Measurements from ENCODE around the gene SAPCD2.

Gene SAPCD2

GRCh38 chr9:137114220-137114612 lies 43.9 kb upstream of the SAPCD2 start:
- H3K79me2 ChIP-seq (ENCODE audit: insufficient read depth, low read length): no peaks in the 10 kb centered on the region
- H4K20me1 ChIP-seq (ENCODE audit: insufficient read depth, low read length): no peaks in the 10 kb centered on the region
- peak overlapping the region; percentile 86 for H3K4me3 ChIP-seq (ENCODE audit: low read depth, low read length, poor library complexity, severe bottlenecking)
- H3K9me2 ChIP-seq (ENCODE audit: low read depth, low read length): no peaks in the 10 kb centered on the region
- no peaks in the 10 kb centered on the region for H3K27me3 ChIP-seq (ENCODE audit: insufficient read depth, low read length)
- no peaks in the 10 kb centered on the region for H3K9me3 ChIP-seq (ENCODE audit: low read length)
- H3F3A ChIP-seq (ENCODE audit: insufficient read depth, low read length): no peaks in the 10 kb centered on the region
- peaks cover 39% of the 10 kb centered on the region for H3K36me3 ChIP-seq (ENCODE audit: insufficient read depth, low read length)
- H3K27ac ChIP-seq (ENCODE audit: low read depth, low read length, poor library complexity, severe bottlenecking): no peak overlapping the region
- TF ChIP-seq CTCF (IDR thresholded peaks at IDR 0.05; ENCODE audit: low read length): no peak
- TF ChIP-seq EZH2 (IDR thresholded peaks at IDR 0.05; ENCODE audit: borderline replicate concordance, low read length): no peak
- H3K4me2 ChIP-seq (ENCODE audit: low read length): peak overlapping the region; percentile 89
- H3K9ac ChIP-seq (ENCODE audit: low read length): peak overlapping the region; percentile 81
- no peak overlapping the region for H2AFZ ChIP-seq (ENCODE audit: low read length)
- peaks cover 25% of the 10 kb centered on the region for H3K4me1 ChIP-seq (ENCODE audit: insufficient read depth, low read length, severe bottlenecking)

- Histone ChIP-seq H4K20me1 (ENCODE audit: insufficient read depth, low read length) (no peaks in the 10 kb centered on the region), H3K36me3 (ENCODE audit: insufficient read depth, low read length) (peaks cover 46% of the 10 kb centered on the region), H3K79me2 (ENCODE audit: insufficient read depth, low read length) (no peaks in the 10 kb centered on the region), H2AFZ (ENCODE audit: low read length) (no peak overlapping the region), H3K9ac (ENCODE audit: low read length) (peak overlapping the region; percentile 62), H3K9me2 (ENCODE audit: low read depth, low read length) (no peaks in the 10 kb centered on the region), H3K4me3 (ENCODE audit: low read depth, low read length, poor library complexity, severe bottlenecking) (peak overlapping the region; percentile 86), H3F3A (ENCODE audit: insufficient read depth, low read length) (no peaks in the 10 kb centered on the region), H3K9me3 (ENCODE audit: low read length) (no peaks in the 10 kb centered on the region), H3K4me2 (ENCODE audit: low read length) (peak overlapping the region; percentile 79), H3K27me3 (ENCODE audit: insufficient read depth, low read length) (no peaks in the 10 kb centered on the region), H3K4me1 (ENCODE audit: insufficient read depth, low read length, severe bottlenecking) (peaks cover 19% of the 10 kb centered on the region), H3K27ac (ENCODE audit: low read depth, low read length, poor library complexity, severe bottlenecking) (no peak overlapping the region)
- TF ChIP-seq EZH2 (IDR thresholded peaks at IDR 0.05; ENCODE audit: borderline replicate concordance, low read length): no peak
- peak; percentile 24; the same call in 1 of the 2 replicates for TF ChIP-seq CTCF (IDR thresholded peaks at IDR 0.05; ENCODE audit: low read length)
Observed at GRCh38 chr9:137113385-137114159, 43.2 kb upstream of the SAPCD2 start.

GRCh38 chr9:137112564-137113384 lies 42.4 kb upstream of the SAPCD2 start:
- H3K9ac ChIP-seq (ENCODE audit: low read length): peak overlapping the region; percentile 62; the same call in 1 of the 2 replicates
- no peaks in the 10 kb centered on the region for H4K20me1 ChIP-seq (ENCODE audit: insufficient read depth, low read length)
- H3K27ac ChIP-seq (ENCODE audit: low read depth, low read length, poor library complexity, severe bottlenecking): no peak overlapping the region
- peak overlapping the region; percentile 86 for H3K4me3 ChIP-seq (ENCODE audit: low read depth, low read length, poor library complexity, severe bottlenecking)
- no peaks in the 10 kb centered on the region for H3K27me3 ChIP-seq (ENCODE audit: insufficient read depth, low read length)
- H3K9me2 ChIP-seq (ENCODE audit: low read depth, low read length): no peaks in the 10 kb centered on the region
- H3K4me1 ChIP-seq (ENCODE audit: insufficient read depth, low read length, severe bottlenecking): peaks cover 19% of the 10 kb centered on the region
- no peaks in the 10 kb centered on the region for H3K9me3 ChIP-seq (ENCODE audit: low read length)
- no peak overlapping the region for H2AFZ ChIP-seq (ENCODE audit: low read length)
- TF ChIP-seq EZH2 (IDR thresholded peaks at IDR 0.05; ENCODE audit: borderline replicate concordance, low read length): no peak
- no peak for TF ChIP-seq CTCF (IDR thresholded peaks at IDR 0.05; ENCODE audit: low read length)
- peak overlapping the region; percentile 79 for H3K4me2 ChIP-seq (ENCODE audit: low read length)
- H3F3A ChIP-seq (ENCODE audit: insufficient read depth, low read length): no peaks in the 10 kb centered on the region
- peaks cover 54% of the 10 kb centered on the region for H3K36me3 ChIP-seq (ENCODE audit: insufficient read depth, low read length)
- H3K79me2 ChIP-seq (ENCODE audit: insufficient read depth, low read length): no peaks in the 10 kb centered on the region
